GM21528 (cell line): Measurements from ENCODE around the gene PRKAB1.
"Not testable (repeated sequence)": the region's sequence is repeated elsewhere in the genome, so short reads cannot be mapped to it uniquely, and the experiment has no call there.

Experiments used
- ATAC-seq: cut with Tn5 transposase; IDR thresholded peaks from one replicate; pipeline ENCODE4 v1.9.1; 2021; ENCODE audit warnings: mild to moderate bottlenecking, moderate library complexity; ENCODE audit not compliant: unreplicated experiment, low FRiP score

PRKAB1 gene

DNA sequence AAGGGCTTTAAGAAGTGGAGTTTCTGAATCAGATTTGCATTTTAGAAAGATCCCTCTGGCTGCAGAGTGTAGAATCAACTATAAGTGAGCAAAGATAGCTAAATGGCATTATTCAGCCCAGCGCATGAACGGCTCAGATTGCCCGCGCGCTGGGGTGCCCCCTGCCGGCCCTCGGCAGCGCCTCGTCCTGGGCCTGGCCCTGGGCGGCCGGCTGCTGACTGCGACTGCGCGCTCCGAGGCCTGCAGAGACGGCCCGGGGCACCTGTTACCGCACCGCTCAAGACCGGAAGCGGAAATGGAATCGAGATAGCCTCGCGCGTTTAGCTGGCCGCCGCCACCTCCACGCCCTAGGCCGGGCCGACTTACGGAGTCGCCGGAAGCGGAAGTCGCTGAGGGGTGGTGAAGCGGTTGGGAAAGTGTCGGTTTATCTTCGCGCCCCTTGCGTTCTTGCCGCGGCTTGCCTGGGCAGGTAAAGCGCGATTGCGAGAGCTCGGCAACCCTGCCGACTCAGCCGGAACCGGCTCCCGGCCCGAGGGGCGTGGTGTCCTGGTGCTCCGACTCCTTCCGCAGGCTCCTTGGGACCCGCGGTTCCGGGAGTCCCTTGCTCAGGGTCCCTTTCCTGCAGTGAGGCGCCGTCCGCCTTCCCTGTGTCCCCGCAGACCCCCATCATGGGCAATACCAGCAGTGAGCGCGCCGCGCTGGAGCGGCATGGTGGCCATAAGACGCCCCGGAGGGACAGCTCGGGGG lies at the start of gene PRKAB1:
TSS of gene PRKAB1 (plus strand) at position 557 of the 747 bp plus-strand sequence. CDS start at position 669, 112 bp downstream.
- ATAC-seq = peak; percentile 96

GRCh38 chr12:119618328-119618896 lies 49.5 kb upstream of the PRKAB1 start:
- not testable (repeated sequence) for ATAC-seq

DNA sequence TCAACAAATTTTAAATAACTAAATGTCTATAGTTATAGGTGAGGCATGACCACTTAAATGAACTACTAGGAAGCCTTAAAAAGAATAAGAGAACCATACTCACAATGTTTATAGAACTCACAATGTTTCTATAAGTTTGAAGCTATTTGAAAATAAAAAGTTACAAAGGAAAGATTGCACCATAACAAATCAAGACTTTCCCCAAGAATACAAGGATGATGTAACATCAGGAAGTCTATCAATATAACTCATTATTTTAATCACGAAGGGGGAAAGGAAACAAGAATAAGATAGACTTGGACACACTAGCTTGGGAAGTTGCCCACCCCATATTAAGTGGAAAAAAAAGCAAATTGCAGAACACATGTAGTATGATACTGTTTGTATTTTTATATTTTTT lies 47.4 kb upstream of the PRKAB1 start:
- no peak for ATAC-seq

DNA sequence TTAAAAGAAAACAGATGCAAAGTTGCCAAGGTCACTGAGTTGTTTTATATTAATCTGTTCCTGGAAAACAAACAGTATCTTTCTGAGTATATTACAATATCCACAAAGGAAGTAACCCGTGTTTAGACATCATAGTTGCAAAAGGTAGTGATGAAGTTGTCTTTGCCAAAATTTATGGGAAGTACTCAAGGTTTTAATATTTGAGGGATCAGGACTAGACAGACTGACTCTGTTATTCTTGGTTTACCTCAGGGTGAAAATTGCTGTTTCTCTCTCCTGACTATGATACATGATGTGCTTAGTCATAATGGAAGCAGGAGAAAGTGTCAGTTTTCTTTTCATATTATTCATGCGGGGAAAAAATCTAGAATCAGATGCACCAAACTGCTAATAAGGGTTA lies 46.1 kb upstream of the PRKAB1 start:
- ATAC-seq = no peak

- ATAC-seq = no peak
Measured at GRCh38 chr12:119624966-119625365, 43.0 kb upstream of the PRKAB1 start.

- no peak for ATAC-seq
Measured at GRCh38 chr12:119627019-119627643, 40.8 kb upstream of the PRKAB1 start.

GRCh38 chr12:119627686-119628085 lies 40.2 kb upstream of the PRKAB1 start:
- no peak for ATAC-seq

GRCh38 chr12:119630223-119630780 lies 37.6 kb upstream of the PRKAB1 start:
- ATAC-seq = no peak

DNA sequence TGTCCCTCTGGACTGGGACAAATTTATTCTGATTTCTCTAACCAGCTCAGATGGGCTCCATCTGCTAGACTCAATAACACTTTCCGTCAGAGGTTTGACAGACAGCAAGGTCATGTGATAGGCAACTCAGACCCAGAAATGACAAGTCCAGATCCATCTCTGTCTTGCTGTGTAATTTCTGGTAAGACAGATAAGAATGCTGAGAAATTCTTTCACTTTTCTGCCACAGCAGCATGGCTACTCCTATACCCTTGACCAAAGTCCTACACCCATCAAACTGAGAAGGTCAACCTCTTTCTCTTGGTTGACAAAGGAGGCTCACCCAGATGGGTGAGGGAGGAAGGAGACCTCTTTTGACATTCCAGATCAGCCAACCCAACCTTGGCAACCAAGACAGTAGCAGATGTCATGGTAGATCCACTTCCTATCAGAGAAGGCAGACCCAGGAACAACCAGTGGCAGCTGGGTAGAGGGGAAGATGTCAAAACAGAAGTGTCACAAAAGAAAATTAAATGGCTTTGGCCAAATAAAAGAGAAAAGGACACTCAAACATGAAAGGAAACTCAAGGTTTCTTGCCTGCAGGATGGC lies 36.9 kb upstream of the PRKAB1 start:
- ATAC-seq = no peak

GRCh38 chr12:119631930-119632678 lies 35.8 kb upstream of the PRKAB1 start:
- no peak for ATAC-seq

DNA sequence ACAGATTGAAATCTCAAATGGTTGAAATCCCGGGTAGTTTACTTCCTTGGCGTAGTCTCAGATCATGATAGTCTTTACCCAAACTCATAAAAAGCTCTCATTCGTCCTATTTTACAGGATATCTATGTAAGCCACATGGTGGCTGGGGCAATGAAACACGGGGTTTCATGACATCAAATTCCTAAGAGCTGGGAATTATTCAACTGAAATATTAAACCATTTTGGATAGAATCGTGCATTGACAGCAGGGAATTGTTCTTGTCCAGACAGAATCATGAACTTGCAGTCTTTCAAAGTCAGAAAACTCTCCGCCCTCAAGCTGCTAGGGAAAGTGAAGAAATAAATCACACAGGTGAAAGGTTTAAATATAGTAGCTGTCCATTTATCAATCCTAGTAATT lies 33.2 kb upstream of the PRKAB1 start:
- ATAC-seq = no peak

GRCh38 chr12:119642986-119643385 lies 24.9 kb upstream of the PRKAB1 start:
- no peak for ATAC-seq

DNA sequence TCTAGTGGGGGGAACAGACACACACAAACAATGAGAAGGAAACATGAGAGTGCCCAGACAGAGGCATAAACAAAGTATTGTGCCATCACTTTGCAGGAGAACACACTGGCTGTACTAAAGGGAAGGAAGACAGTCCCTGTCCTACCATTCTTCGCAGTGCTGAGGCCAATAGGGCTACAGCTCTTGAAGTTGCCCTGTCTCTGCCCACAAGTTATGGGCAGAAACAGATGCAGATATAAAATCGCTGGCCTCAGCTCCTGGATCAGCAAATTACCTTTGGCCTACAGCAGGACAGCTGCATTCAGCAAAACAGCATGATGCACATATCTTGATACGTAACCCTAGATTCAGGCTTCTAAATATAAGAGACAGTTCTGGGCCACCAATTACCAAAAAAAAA lies 23.0 kb upstream of the PRKAB1 start:
- ATAC-seq = no peak

- no peak for ATAC-seq
Measured at GRCh38 chr12:119645535-119646059, 22.3 kb upstream of the PRKAB1 start.

GRCh38 chr12:119649202-119649808 lies 18.6 kb upstream of the PRKAB1 start:
- ATAC-seq = no peak

- no peak for ATAC-seq
Measured at GRCh38 chr12:119652665-119653064, 15.3 kb upstream of the PRKAB1 start.

GRCh38 chr12:119657001-119657400 lies 10.9 kb upstream of the PRKAB1 start:
- not testable (repeated sequence) for ATAC-seq

DNA sequence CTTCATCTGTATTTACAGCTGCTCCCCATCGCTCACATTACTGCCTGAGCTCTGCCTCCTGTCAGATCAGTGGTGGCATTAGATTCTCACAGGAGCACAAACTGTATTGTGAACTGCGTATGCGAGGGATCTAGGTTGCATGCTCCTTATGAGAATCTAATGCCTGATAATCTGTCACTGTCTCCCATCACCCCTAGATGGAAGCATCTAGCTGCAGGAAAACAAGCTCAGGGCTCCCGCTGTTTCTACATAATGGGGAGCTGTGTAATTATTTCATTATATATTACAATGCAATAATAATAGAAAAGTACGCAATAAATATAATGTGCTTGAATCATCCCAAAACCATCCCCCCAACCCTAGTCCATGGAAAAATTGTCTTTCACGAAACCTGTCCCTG lies 9.8 kb upstream of the PRKAB1 start:
- not testable (repeated sequence) for ATAC-seq

GRCh38 chr12:119659289-119659897 lies 8.5 kb upstream of the PRKAB1 start:
- ATAC-seq = no peak
